ENCODE data around the gene MCF2L. TPM values are rescaled to one million over a fixed set of nuclear protein-coding genes. Genes with fewer than 3 reads are reported as not detected.

The MCF2L gene
- total and polyA plus RNA-seq, 2 experiments from 2014 or later, result 4.8 to 25.6 TPM

DNA sequence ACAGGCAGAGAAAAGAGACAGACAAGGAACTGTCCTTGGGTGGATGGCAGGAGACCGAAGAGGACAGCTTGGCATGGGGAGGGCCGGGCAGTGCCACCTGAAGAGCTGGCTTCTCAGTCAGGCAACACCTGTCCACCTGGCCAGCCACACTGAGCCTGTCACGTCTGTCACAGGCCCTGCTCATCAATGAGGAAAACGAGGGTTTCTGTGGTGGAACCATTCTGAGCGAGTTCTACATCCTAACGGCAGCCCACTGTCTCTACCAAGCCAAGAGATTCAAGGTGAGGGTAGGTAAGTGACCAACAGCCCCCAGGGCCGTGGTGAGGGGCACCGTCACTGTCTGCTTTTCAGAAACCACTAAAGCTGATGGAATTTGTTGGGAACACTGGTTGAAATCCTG lies 178.2 kb downstream of the MCF2L start:
- Histone ChIP-seq H3K79me2 (replicated peaks; ENCODE audit: insufficient read depth) (no peaks in the 10 kb centered on the region), H4K20me1 (replicated peaks; ENCODE audit: insufficient read depth) (no peaks in the 10 kb centered on the region), H3K27me3 (ENCODE audit: insufficient read depth) (peaks cover 6% of the 10 kb centered on the region), H3K9me2 (ENCODE audit: insufficient read depth) (no peaks in the 10 kb centered on the region), H2AFZ (no peak overlapping the region), H3K4me3 (no peak overlapping the region), H3K4me1 (ENCODE audit: insufficient read depth) (0 out of 2 replicates have a peak, but pooled peaks cover 1% of the 10 kb centered on the region), H3K4me2 (no peak overlapping the region), H3K27ac (ENCODE audit: low read depth) (no peak overlapping the region), H3K36me3 (ENCODE audit: insufficient read depth) (no peaks in the 10 kb centered on the region), H3F3A (replicated peaks; ENCODE audit: low read depth) (peaks cover 3% of the 10 kb centered on the region; the same call in 1 of the 2 replicates)
- peaks cover 4% of the 10 kb centered on the region for H3K4me1 Mint-ChIP-seq
- no peaks in the 10 kb centered on the region for H3K9me3 Mint-ChIP-seq
- H3K27me3 Mint-ChIP-seq (ENCODE audit: insufficient read depth, low read depth, poor library complexity), result peaks cover 12% of the 10 kb centered on the region
- no peak for ATAC-seq
- H3K27ac Mint-ChIP-seq, result no peak overlapping the region
- DNase-seq (ENCODE audit: low spot score), result no peak
- H3K4me3 Mint-ChIP-seq, result no peak overlapping the region
- H3K36me3 Mint-ChIP-seq (ENCODE audit: low read depth), result no peaks in the 10 kb centered on the region
- TF ChIP-seq NANOG (IDR thresholded peaks at IDR 0.05; ENCODE audit: borderline replicate concordance) (no peak), EZH2phosphoT487 (IDR thresholded peaks at IDR 0.05; ENCODE audit: unreplicated experiment) (no peak), CREB1 (CRISPR knock-in tag; IDR thresholded peaks at IDR 0.05; ENCODE audit: low read depth) (no peak), EZH2 (IDR thresholded peaks at IDR 0.05; ENCODE audit: low read depth, unreplicated experiment) (no peak), ZNF331 (CRISPR knock-in tag; IDR thresholded peaks at IDR 0.05; ENCODE audit: low read depth) (no peak), JUNB (IDR thresholded peaks at IDR 0.05; ENCODE audit: unreplicated experiment) (no peak)
- TF ChIP-seq, protein P1, sequence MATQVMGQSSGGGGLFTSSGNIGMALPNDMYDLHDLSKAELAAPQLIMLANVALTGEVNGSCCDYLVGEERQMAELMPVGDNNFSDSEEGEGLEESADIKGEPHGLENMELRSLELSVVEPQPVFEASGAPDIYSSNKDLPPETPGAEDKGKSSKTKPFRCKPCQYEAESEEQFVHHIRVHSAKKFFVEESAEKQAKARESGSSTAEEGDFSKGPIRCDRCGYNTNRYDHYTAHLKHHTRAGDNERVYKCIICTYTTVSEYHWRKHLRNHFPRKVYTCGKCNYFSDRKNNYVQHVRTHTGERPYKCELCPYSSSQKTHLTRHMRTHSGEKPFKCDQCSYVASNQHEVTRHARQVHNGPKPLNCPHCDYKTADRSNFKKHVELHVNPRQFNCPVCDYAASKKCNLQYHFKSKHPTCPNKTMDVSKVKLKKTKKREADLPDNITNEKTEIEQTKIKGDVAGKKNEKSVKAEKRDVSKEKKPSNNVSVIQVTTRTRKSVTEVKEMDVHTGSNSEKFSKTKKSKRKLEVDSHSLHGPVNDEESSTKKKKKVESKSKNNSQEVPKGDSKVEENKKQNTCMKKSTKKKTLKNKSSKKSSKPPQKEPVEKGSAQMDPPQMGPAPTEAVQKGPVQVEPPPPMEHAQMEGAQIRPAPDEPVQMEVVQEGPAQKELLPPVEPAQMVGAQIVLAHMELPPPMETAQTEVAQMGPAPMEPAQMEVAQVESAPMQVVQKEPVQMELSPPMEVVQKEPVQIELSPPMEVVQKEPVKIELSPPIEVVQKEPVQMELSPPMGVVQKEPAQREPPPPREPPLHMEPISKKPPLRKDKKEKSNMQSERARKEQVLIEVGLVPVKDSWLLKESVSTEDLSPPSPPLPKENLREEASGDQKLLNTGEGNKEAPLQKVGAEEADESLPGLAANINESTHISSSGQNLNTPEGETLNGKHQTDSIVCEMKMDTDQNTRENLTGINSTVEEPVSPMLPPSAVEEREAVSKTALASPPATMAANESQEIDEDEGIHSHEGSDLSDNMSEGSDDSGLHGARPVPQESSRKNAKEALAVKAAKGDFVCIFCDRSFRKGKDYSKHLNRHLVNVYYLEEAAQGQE (IDR thresholded peaks at IDR 0.05; ENCODE audit: unreplicated experiment), result no peak
- TF ChIP-seq, protein P2, sequence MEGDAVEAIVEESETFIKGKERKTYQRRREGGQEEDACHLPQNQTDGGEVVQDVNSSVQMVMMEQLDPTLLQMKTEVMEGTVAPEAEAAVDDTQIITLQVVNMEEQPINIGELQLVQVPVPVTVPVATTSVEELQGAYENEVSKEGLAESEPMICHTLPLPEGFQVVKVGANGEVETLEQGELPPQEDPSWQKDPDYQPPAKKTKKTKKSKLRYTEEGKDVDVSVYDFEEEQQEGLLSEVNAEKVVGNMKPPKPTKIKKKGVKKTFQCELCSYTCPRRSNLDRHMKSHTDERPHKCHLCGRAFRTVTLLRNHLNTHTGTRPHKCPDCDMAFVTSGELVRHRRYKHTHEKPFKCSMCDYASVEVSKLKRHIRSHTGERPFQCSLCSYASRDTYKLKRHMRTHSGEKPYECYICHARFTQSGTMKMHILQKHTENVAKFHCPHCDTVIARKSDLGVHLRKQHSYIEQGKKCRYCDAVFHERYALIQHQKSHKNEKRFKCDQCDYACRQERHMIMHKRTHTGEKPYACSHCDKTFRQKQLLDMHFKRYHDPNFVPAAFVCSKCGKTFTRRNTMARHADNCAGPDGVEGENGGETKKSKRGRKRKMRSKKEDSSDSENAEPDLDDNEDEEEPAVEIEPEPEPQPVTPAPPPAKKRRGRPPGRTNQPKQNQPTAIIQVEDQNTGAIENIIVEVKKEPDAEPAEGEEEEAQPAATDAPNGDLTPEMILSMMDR (conservative IDR thresholded peaks at IDR 0.05; ENCODE audit: low read depth in 2 of 2), result no peak

DNA sequence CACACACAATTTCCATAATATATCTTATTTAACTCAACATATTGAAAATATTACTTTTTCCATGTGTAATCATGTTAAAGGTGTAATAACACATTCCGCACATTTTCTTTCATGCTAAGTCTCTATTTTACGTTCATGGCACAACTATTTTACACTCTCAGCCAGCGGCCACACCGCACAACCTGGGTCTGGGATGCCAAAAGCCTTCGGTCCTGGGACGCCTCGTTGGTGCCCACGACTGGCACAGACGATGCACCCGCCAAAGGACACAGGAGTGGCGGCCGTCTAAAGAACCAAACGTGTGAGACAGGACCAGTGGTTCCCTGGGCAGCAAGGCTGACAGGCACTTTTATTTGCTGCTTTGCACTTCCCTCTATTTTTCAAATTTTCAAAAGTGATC lies 179.4 kb downstream of the MCF2L start:
- peaks cover 23% of the 10 kb centered on the region for H3K27me3 Mint-ChIP-seq (ENCODE audit: insufficient read depth, low read depth, poor library complexity)
- H2AFZ ChIP-seq, result no peak overlapping the region
- H4K20me1 ChIP-seq (replicated peaks; ENCODE audit: insufficient read depth), result no peaks in the 10 kb centered on the region
- H3K27ac Mint-ChIP-seq, result no peak overlapping the region
- H3K9me2 ChIP-seq (ENCODE audit: insufficient read depth), result no peaks in the 10 kb centered on the region
- ATAC-seq (no peak), DNase-seq (ENCODE audit: low spot score) (no peak)
- H3K79me2 ChIP-seq (replicated peaks; ENCODE audit: insufficient read depth), result no peaks in the 10 kb centered on the region
- peaks cover 10% of the 10 kb centered on the region for H3K4me1 Mint-ChIP-seq
- H3K9me3 Mint-ChIP-seq, result no peaks in the 10 kb centered on the region
- H3K4me3 ChIP-seq, result no peak overlapping the region
- H3K4me1 ChIP-seq (ENCODE audit: insufficient read depth), result 0 out of 2 replicates have a peak, but pooled peaks cover 4% of the 10 kb centered on the region
- no peak overlapping the region for H3K4me3 Mint-ChIP-seq
- no peak overlapping the region for H3K27ac ChIP-seq (ENCODE audit: low read depth)
- peaks cover 9% of the 10 kb centered on the region for H3F3A ChIP-seq (replicated peaks; ENCODE audit: low read depth)
- H3K36me3 Mint-ChIP-seq (ENCODE audit: low read depth), result no peaks in the 10 kb centered on the region; the same call in 2 of the 3 replicates
- H3K36me3 ChIP-seq (ENCODE audit: insufficient read depth), result no peaks in the 10 kb centered on the region
- H3K4me2 ChIP-seq, result no peak overlapping the region
- peaks cover 18% of the 10 kb centered on the region for H3K27me3 ChIP-seq (ENCODE audit: insufficient read depth)
- TF ChIP-seq NANOG (IDR thresholded peaks at IDR 0.05; ENCODE audit: borderline replicate concordance) (no peak), JUNB (IDR thresholded peaks at IDR 0.05; ENCODE audit: unreplicated experiment) (no peak), CREB1 (CRISPR knock-in tag; IDR thresholded peaks at IDR 0.05; ENCODE audit: low read depth) (no peak), ZNF331 (CRISPR knock-in tag; IDR thresholded peaks at IDR 0.05; ENCODE audit: low read depth) (no peak), EZH2 (IDR thresholded peaks at IDR 0.05; ENCODE audit: low read depth, unreplicated experiment) (no peak), EZH2phosphoT487 (IDR thresholded peaks at IDR 0.05; ENCODE audit: unreplicated experiment) (no peak), POLR2AphosphoS5 (IDR thresholded peaks at IDR 0.05; ENCODE audit: low read depth) (no peak), ZNF114 (CRISPR knock-in tag; IDR thresholded peaks at IDR 0.05) (no peak)
- TF ChIP-seq, protein P1 (IDR thresholded peaks at IDR 0.05; ENCODE audit: unreplicated experiment), result no peak
- TF ChIP-seq, protein P3, sequence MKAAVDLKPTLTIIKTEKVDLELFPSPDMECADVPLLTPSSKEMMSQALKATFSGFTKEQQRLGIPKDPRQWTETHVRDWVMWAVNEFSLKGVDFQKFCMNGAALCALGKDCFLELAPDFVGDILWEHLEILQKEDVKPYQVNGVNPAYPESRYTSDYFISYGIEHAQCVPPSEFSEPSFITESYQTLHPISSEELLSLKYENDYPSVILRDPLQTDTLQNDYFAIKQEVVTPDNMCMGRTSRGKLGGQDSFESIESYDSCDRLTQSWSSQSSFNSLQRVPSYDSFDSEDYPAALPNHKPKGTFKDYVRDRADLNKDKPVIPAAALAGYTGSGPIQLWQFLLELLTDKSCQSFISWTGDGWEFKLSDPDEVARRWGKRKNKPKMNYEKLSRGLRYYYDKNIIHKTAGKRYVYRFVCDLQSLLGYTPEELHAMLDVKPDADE (IDR thresholded peaks at IDR 0.05), result no peak
